HEK293 (cell line): ENCODE measurements around the gene INO80C.

Experiments used
- CTCF ChIA-PET: fragments of 350-600 bp; formaldehyde crosslinking; extraction: SDS; loops from one replicate; lab custom pipeline; 2021; ENCODE audit warnings: antibody characterized with exemption; lab: Yijun Ruan, JAX
- POLR2A ChIA-PET: fragments of 300-600 bp; formaldehyde crosslinking; extraction: SDS; loops from one replicate; lab custom pipeline; 2020; ENCODE audit warnings: antibody characterized with exemption, inconsistent platforms; lab: Yijun Ruan, JAX
- H3K27ac ChIP-seq: fragments of 200-500 bp; sonication (Bioruptor generic); 2 replicates; pipeline ENCODE4 v1.5.1; 2014; ENCODE audit warnings: low read depth, low read length, control low read depth, inconsistent platforms; ENCODE audit errors: extremely low read depth
- H3K36me3 ChIP-seq, 2 experiments: fragments of 200-500 bp in 1 of 2; sonication (Bioruptor generic) in 1 of 2; 1 replicate in 1 of 2; 2 replicates in 1 of 2; pipeline ENCODE4 v1.5.1; 2014 to 2017; ENCODE audit warnings: inconsistent platforms in 2 of 2, low read length in 2 of 2; ENCODE audit not compliant: control insufficient read depth in 2 of 2, insufficient read depth in 1 of 2
- H3K4me1 ChIP-seq: fragments of 200-500 bp; sonication (Bioruptor generic); 2 replicates; pipeline ENCODE4 v1.5.1; 2014; ENCODE audit warnings: mild to moderate bottlenecking, low read length, inconsistent platforms; ENCODE audit not compliant: control insufficient read depth, insufficient read depth
- H3K4me3 ChIP-seq: 2 replicates; pipeline ENCODE4 v1.5.1; 2011; ENCODE audit warnings: low read depth, mild to moderate bottlenecking, control low read depth, low read length, moderate library complexity
- H3K9me3 ChIP-seq: fragments of 200-500 bp; sonication (Bioruptor generic); 2 replicates; pipeline ENCODE4 v1.5.1; 2014; ENCODE audit warnings: low read depth, low read length, inconsistent platforms; ENCODE audit not compliant: control insufficient read depth, insufficient read depth
- GLI2 ChIP-seq: fragments of 450-650 bp; formaldehyde crosslinking; IDR thresholded peaks from 2 replicates; pipeline ENCODE4; 2017; ENCODE audit warnings: missing biosample characterization, missing genetic modification characterization, low read depth, borderline replicate concordance
- INSM2 ChIP-seq: fragments of 450-650 bp; formaldehyde crosslinking; IDR thresholded peaks from 2 replicates; pipeline ENCODE4 v1.5.1; 2016; ENCODE audit warnings: missing biosample characterization, missing genetic modification characterization
- KLF16 ChIP-seq: fragments of 450-650 bp; formaldehyde crosslinking; IDR thresholded peaks from 2 replicates; pipeline ENCODE4 v1.5.1; 2017; ENCODE audit warnings: missing biosample characterization, missing genetic modification characterization
- TRIM28 ChIP-seq: IDR thresholded peaks from 2 replicates; pipeline ENCODE4 v1.6.1; 2011; ENCODE audit warnings: low read length, control low read depth, borderline replicate concordance
- TSHZ1 ChIP-seq: fragments of 450-650 bp; formaldehyde crosslinking; IDR thresholded peaks from 2 replicates; pipeline ENCODE4 v1.5.1; 2016; ENCODE audit warnings: missing biosample characterization, missing genetic modification characterization, borderline replicate concordance
- ZBTB7A ChIP-seq: fragments of 450-650 bp; formaldehyde crosslinking; IDR thresholded peaks from 2 replicates; pipeline ENCODE4 v1.5.1; 2016; ENCODE audit warnings: low read depth, missing biosample characterization, missing genetic modification characterization
- ZEB2 ChIP-seq: fragments of 450-650 bp; formaldehyde crosslinking; IDR thresholded peaks from 2 replicates; pipeline ENCODE4 v1.5.1; 2016; ENCODE audit warnings: missing biosample characterization, missing genetic modification characterization
- ZNF138 ChIP-seq: fragments of 450-650 bp; formaldehyde crosslinking; IDR thresholded peaks from 2 replicates; pipeline ENCODE4 v1.5.1; 2016; ENCODE audit warnings: missing biosample characterization, missing genetic modification characterization, borderline replicate concordance
- ZNF140 ChIP-seq: fragments of 450-650 bp; formaldehyde crosslinking; IDR thresholded peaks from 2 replicates; pipeline ENCODE4 v1.5.1; 2016; ENCODE audit warnings: missing biosample characterization, missing genetic modification characterization
- ZNF202 ChIP-seq: fragments of 450-650 bp; formaldehyde crosslinking; IDR thresholded peaks from 2 replicates; pipeline ENCODE4 v1.5.1; 2016; ENCODE audit warnings: missing biosample characterization, missing genetic modification characterization, borderline replicate concordance
- ZNF223 ChIP-seq: fragments of 450-650 bp; formaldehyde crosslinking; IDR thresholded peaks from 2 replicates; pipeline ENCODE4 v1.5.1; 2016; ENCODE audit warnings: missing biosample characterization, missing genetic modification characterization
- ZNF266 ChIP-seq: fragments of 450-650 bp; formaldehyde crosslinking; IDR thresholded peaks from 2 replicates; pipeline ENCODE4 v1.5.1; 2016; ENCODE audit warnings: missing biosample characterization, missing genetic modification characterization, low read depth
- ZNF341 ChIP-seq: fragments of 450-650 bp; formaldehyde crosslinking; IDR thresholded peaks from 2 replicates; pipeline ENCODE4; 2016; ENCODE audit warnings: low read depth, missing biosample characterization, missing genetic modification characterization
- ZNF416 ChIP-seq: fragments of 450-650 bp; formaldehyde crosslinking; IDR thresholded peaks from 2 replicates; pipeline ENCODE4 v1.5.1; 2016; ENCODE audit warnings: missing biosample characterization, missing genetic modification characterization
- ZNF473 ChIP-seq: fragments of 450-650 bp; formaldehyde crosslinking; IDR thresholded peaks from 2 replicates; pipeline ENCODE4 v1.5.1; 2017; ENCODE audit warnings: missing biosample characterization, missing genetic modification characterization
- ZNF513 ChIP-seq: fragments of 450-650 bp; IDR thresholded peaks from 2 replicates; pipeline ENCODE4 v1.5.1; 2018; ENCODE audit warnings: missing biosample characterization, missing genetic modification characterization
- ZNF580 ChIP-seq: fragments of 450-650 bp; formaldehyde crosslinking; IDR thresholded peaks from 2 replicates; pipeline ENCODE4 v1.5.1; 2016; ENCODE audit warnings: missing biosample characterization, missing genetic modification characterization
- ZNF610 ChIP-seq: fragments of 450-650 bp; formaldehyde crosslinking; IDR thresholded peaks from 2 replicates; pipeline ENCODE4 v1.5.1; 2016; ENCODE audit warnings: missing biosample characterization, missing genetic modification characterization, borderline replicate concordance
- ZNF623 ChIP-seq: fragments of 450-650 bp; formaldehyde crosslinking; IDR thresholded peaks from 2 replicates; pipeline ENCODE4 v1.5.1; 2016; ENCODE audit warnings: missing biosample characterization, missing genetic modification characterization
- ZNF639 ChIP-seq: fragments of 450-650 bp; formaldehyde crosslinking; IDR thresholded peaks from 2 replicates; pipeline ENCODE4 v1.5.1; 2016; ENCODE audit warnings: missing biosample characterization, missing genetic modification characterization
- ZNF677 ChIP-seq: fragments of 450-650 bp; IDR thresholded peaks from 2 replicates; pipeline ENCODE4 v1.5.0; 2018; ENCODE audit warnings: missing biosample characterization, mild to moderate bottlenecking, missing genetic modification characterization, moderate library complexity
- ZNF707 ChIP-seq: fragments of 450-650 bp; formaldehyde crosslinking; IDR thresholded peaks from 2 replicates; pipeline ENCODE4 v1.5.1; 2016; ENCODE audit warnings: missing biosample characterization, missing genetic modification characterization
- ZNF776 ChIP-seq: fragments of 450-650 bp; formaldehyde crosslinking; IDR thresholded peaks from 2 replicates; pipeline ENCODE4 v1.5.0; 2017; ENCODE audit warnings: missing biosample characterization, missing genetic modification characterization, borderline replicate concordance
- ZXDB ChIP-seq: fragments of 450-650 bp; formaldehyde crosslinking; IDR thresholded peaks from 2 replicates; pipeline ENCODE4 v1.5.1; 2016; ENCODE audit warnings: missing biosample characterization, missing genetic modification characterization

INO80C gene

GRCh38 chr18:35506024-35506712 is 8.4 kb upstream of the INO80C start:
- Histone ChIP-seq H3K36me3 (no peaks in the 10 kb centered on the region), H3K4me1 (no peaks in the 10 kb centered on the region), H3K9me3 (no peaks in the 10 kb centered on the region), H3K27ac (no peak overlapping the region), H3K4me3 (no peak overlapping the region)
- CTCF ChIA-PET, result interaction anchor here (1.1 to 1.4 kb wide), 2 partner anchors 96 to 120 kb away, joined by 3 read pairs; no protein-coding TSS in a partner anchor
- POLR2A ChIA-PET, result interaction anchor here (1.1 kb wide), 1 partner anchor 11 kb away, joined by 3 read pairs; no protein-coding TSS in a partner anchor
- no peak for TF ChIP-seq ZNF341 (tag by site-specific recombination)
- TF ChIP-seq ZNF266 (tag by site-specific recombination), result no peak
- TF ChIP-seq ZNF138 (tag by site-specific recombination), result no peak
- TF ChIP-seq INSM2 (tag by site-specific recombination), result no peak
- TF ChIP-seq ZEB2 (tag by site-specific recombination), result no peak
- no peak for TF ChIP-seq ZNF610 (tag by site-specific recombination)
- no peak for TF ChIP-seq ZNF707 (tag by site-specific recombination)
- TF ChIP-seq ZBTB7A, result no peak
- no peak for TF ChIP-seq ZNF776 (tag by site-specific recombination)
- TF ChIP-seq ZXDB, result no peak
- TF ChIP-seq GLI2 (tag by site-specific recombination), result no peak
- no peak for TF ChIP-seq ZNF473 (tag by site-specific recombination)
- no peak for TF ChIP-seq ZNF223 (tag by site-specific recombination)
- TF ChIP-seq ZNF202 (tag by site-specific recombination), result no peak

GRCh38 chr18:35504996-35505395 is 7.2 kb upstream of the INO80C start:
- no peak overlapping the region for H3K27ac ChIP-seq
- H3K36me3 ChIP-seq, result no peaks in the 10 kb centered on the region
- no peak for TF ChIP-seq KLF16
- TF ChIP-seq, all 188 proteins: peak for 0
- Histone ChIP-seq H3K4me3 (no peak overlapping the region), H3K9me3 (no peaks in the 10 kb centered on the region), H3K4me1 (no peaks in the 10 kb centered on the region)
- ChIA-PET POLR2A (no interaction called here), CTCF (no interaction called here)

- Histone ChIP-seq H3K9me3 (no peaks in the 10 kb centered on the region), H3K4me3 (no peak overlapping the region), H3K36me3 (no peaks in the 10 kb centered on the region), H3K4me1 (no peaks in the 10 kb centered on the region), H3K27ac (no peak overlapping the region)
- ChIA-PET POLR2A (no interaction called here), CTCF (interaction anchor here (0.9 kb wide), 1 partner anchor 116 kb away, joined by 5 read pairs; no protein-coding TSS in a partner anchor)
- TF ChIP-seq ZNF473 (tag by site-specific recombination) (no peak), ZNF677 (no peak), TSHZ1 (tag by site-specific recombination) (no peak), ZNF580 (no peak), ZNF416 (no peak), ZNF513 (no peak), ZNF140 (no peak), ZNF623 (tag by site-specific recombination) (no peak), ZNF639 (tag by site-specific recombination) (no peak), TRIM28 (no peak)
These were observed 4.3 kb upstream of the INO80C start for GRCh38 chr18:35502052-35502451.
